H9 (cell line): ENCODE data around the gene SH3BP1. TPM values are rescaled to one million over a fixed set of nuclear protein-coding genes. Genes with fewer than 3 reads are reported as not detected.

Experiments used
- DNase-seq: peaks from one replicate; pipeline ENCODE4 v3.0.0-alpha.2; 2017
- H2AFZ ChIP-seq: one replicate; pipeline ENCODE4 v1.6.1; 2013; ENCODE audit warnings: mild to moderate bottlenecking, low read length, control low read depth, moderate library complexity
- H2AK5ac ChIP-seq: 2 replicates; pipeline ENCODE4 v1.6.1; 2013; ENCODE audit warnings: low read length, control low read depth, mixed read lengths; ENCODE audit not compliant: insufficient read length
- H2BK120ac ChIP-seq: one replicate; pipeline ENCODE4 v1.6.1; 2013; ENCODE audit warnings: low read depth, mild to moderate bottlenecking, low read length, control low read depth, inconsistent platforms; ENCODE audit not compliant: poor library complexity, severe bottlenecking
- H2BK12ac ChIP-seq: 2 replicates; pipeline ENCODE4 v1.6.1; 2013; ENCODE audit warnings: low read length, control low read depth, mixed read lengths, low read depth; ENCODE audit not compliant: insufficient read length
- H2BK15ac ChIP-seq: 2 replicates; pipeline ENCODE4 v1.6.1; 2013; ENCODE audit warnings: low read depth, low read length, control low read depth
- H2BK20ac ChIP-seq: one replicate; pipeline ENCODE4 v1.6.1; 2013; ENCODE audit warnings: low read depth, mild to moderate bottlenecking, low read length, control low read depth, inconsistent platforms; ENCODE audit not compliant: poor library complexity, severe bottlenecking
- H2BK5ac ChIP-seq: 2 replicates; pipeline ENCODE4 v1.6.1; 2013; ENCODE audit warnings: low read length, control low read depth, mixed read lengths; ENCODE audit not compliant: insufficient read length
- H3K14ac ChIP-seq: 2 replicates; pipeline ENCODE4 v1.6.1; 2013; ENCODE audit warnings: low read length, control low read depth; ENCODE audit not compliant: insufficient read depth
- H3K18ac ChIP-seq: 2 replicates; pipeline ENCODE4 v1.6.1; 2013; ENCODE audit warnings: low read depth, mild to moderate bottlenecking, mixed read lengths, low read length, control low read depth; ENCODE audit not compliant: insufficient read length
- H3K23ac ChIP-seq: 2 replicates; pipeline ENCODE4 v1.6.1; 2013; ENCODE audit warnings: low read length, control low read depth, mixed read lengths, low read depth; ENCODE audit not compliant: insufficient read length
- H3K23me2 ChIP-seq: 2 replicates; pipeline ENCODE4 v1.6.1; 2013; ENCODE audit warnings: low read depth, mild to moderate bottlenecking, mixed read lengths, low read length, control low read depth; ENCODE audit not compliant: insufficient read length, poor library complexity, severe bottlenecking
- H3K27ac ChIP-seq: 2 replicates; pipeline ENCODE4 v1.5.1; 2013; ENCODE audit warnings: low read length, control low read depth, mixed read lengths, low read depth; ENCODE audit not compliant: insufficient read length
- H3K27me3 ChIP-seq: 2 replicates; pipeline ENCODE4 v1.6.1; 2013; ENCODE audit warnings: low read length, control low read depth, inconsistent platforms; ENCODE audit not compliant: insufficient read depth
- H3K4ac ChIP-seq: 2 replicates; pipeline ENCODE4 v1.6.1; 2013; ENCODE audit warnings: low read depth, mild to moderate bottlenecking, control low read depth, inconsistent platforms, low read length, moderate library complexity
- H3K4me1 ChIP-seq: 2 replicates; pipeline ENCODE4 v1.6.1; 2013; ENCODE audit warnings: low read length, control low read depth, inconsistent platforms; ENCODE audit not compliant: insufficient read depth
- H3K4me2 ChIP-seq: 2 replicates; pipeline ENCODE4 v1.6.1; 2013; ENCODE audit warnings: low read length, control low read depth, mixed read lengths; ENCODE audit not compliant: insufficient read length, insufficient read depth
- H3K56ac ChIP-seq: 2 replicates; pipeline ENCODE4 v1.6.1; 2013; ENCODE audit warnings: low read depth, mild to moderate bottlenecking, mixed read lengths, low read length, control low read depth; ENCODE audit not compliant: insufficient read length
- H3K79me1 ChIP-seq: 2 replicates; pipeline ENCODE4 v1.6.1; 2013; ENCODE audit warnings: low read depth, mild to moderate bottlenecking, moderate library complexity, low read length, control low read depth, inconsistent platforms; ENCODE audit not compliant: insufficient read depth, poor library complexity, severe bottlenecking
- H3K79me2 ChIP-seq: 2 replicates; pipeline ENCODE4 v1.6.1; 2013; ENCODE audit warnings: low read length, control low read depth, inconsistent platforms; ENCODE audit not compliant: insufficient read depth
- H3K9ac ChIP-seq: 2 replicates; pipeline ENCODE4 v1.6.1; 2013; ENCODE audit warnings: low read length, control low read depth, mixed read lengths; ENCODE audit not compliant: insufficient read length; ENCODE audit errors: extremely low read depth
- H3K9me3 ChIP-seq: one replicate; pipeline ENCODE4 v1.6.1; 2013; ENCODE audit warnings: low read depth, low read length, inconsistent platforms; ENCODE audit not compliant: control insufficient read depth
- H3T11ph ChIP-seq: one replicate; pipeline ENCODE4 v1.6.1; 2013; ENCODE audit warnings: mild to moderate bottlenecking, low read length, control low read depth, inconsistent platforms
- H4K20me1 ChIP-seq: one replicate; pipeline ENCODE4 v1.6.1; 2013; ENCODE audit not compliant: control insufficient read depth, insufficient read length, insufficient read depth
- H4K5ac ChIP-seq: 2 replicates; pipeline ENCODE4 v1.6.1; 2013; ENCODE audit warnings: low read depth, mild to moderate bottlenecking, mixed read lengths, low read length, control low read depth; ENCODE audit not compliant: insufficient read length
- H4K8ac ChIP-seq: replicated peaks from 2 replicates; pipeline ENCODE4 v1.6.1; 2013; ENCODE audit warnings: low read length, control low read depth, mixed read lengths, low read depth; ENCODE audit not compliant: insufficient read length
- H4K91ac ChIP-seq: 2 replicates; pipeline ENCODE4 v1.6.1; 2013; ENCODE audit warnings: low read depth, mild to moderate bottlenecking, moderate library complexity, mixed read lengths, low read length, control low read depth; ENCODE audit not compliant: insufficient read length
- H3K27ac Mint-ChIP-seq, 3 experiments: 2 replicates in 2 of 3; 3 replicates in 1 of 3; pipeline ENCODE4 v1.8.0; 2020 to 2021; ENCODE audit warnings: mixed read lengths in 3 of 3, mild to moderate bottlenecking in 1 of 3, moderate library complexity in 1 of 3
- H3K27me3 Mint-ChIP-seq: 2 replicates; pipeline ENCODE4 v1.8.0; 2021; ENCODE audit warnings: low read depth, mild to moderate bottlenecking, moderate library complexity, mixed read lengths
- H3K36me3 Mint-ChIP-seq, 3 experiments: 2 replicates in 2 of 3; 3 replicates in 1 of 3; pipeline ENCODE4 v1.8.0; 2020 to 2021; ENCODE audit warnings: low read depth in 3 of 3, mixed read lengths in 3 of 3; ENCODE audit not compliant: insufficient read depth in 1 of 3
- H3K4me1 Mint-ChIP-seq, 2 experiments: 2 replicates each; pipeline ENCODE4 v1.8.0; 2020; ENCODE audit warnings: mixed read lengths in 2 of 2
- H3K4me3 Mint-ChIP-seq, 2 experiments: 2 replicates in 1 of 2; 3 replicates in 1 of 2; pipeline ENCODE4 v1.8.0; 2020 to 2021; ENCODE audit warnings: mild to moderate bottlenecking in 2 of 2, mixed read lengths in 2 of 2, moderate library complexity in 1 of 2
- H3K9me3 Mint-ChIP-seq, 2 experiments: 2 replicates in 1 of 2; 3 replicates in 1 of 2; pipeline ENCODE4 v1.8.0; 2020; ENCODE audit warnings: mild to moderate bottlenecking in 2 of 2, mixed read lengths in 2 of 2, moderate library complexity in 1 of 2
- WGBS: extraction: QIAGEN DNeasy Blood & Tissue Kit; methylation state at CpG from one replicate; pipeline ENCODE4 v1.1.7; 2013; ENCODE audit warnings: missing lambda C conversion rate, low lambda C conversion rate, mixed read lengths; ENCODE audit not compliant: insufficient read length; ENCODE audit errors: extremely low coverage; 5-methylcytosine and 5-hydroxymethylcytosine counted together
- total RNA-seq: library from RNA; stranded (reverse); gene quantifications from 2 replicates; pipeline ENCODE4 v1.2.1, GENCODE V29; 2021
- TF ChIP-seq, protein P1 (sequence below): fragments of 200-600 bp; sonication (generic); conservative IDR thresholded peaks from 3 replicates; pipeline ENCODE4 v1.8.0; 2021; ENCODE audit warnings: antibody characterized with exemption, mild to moderate bottlenecking

SH3BP1 gene
- total RNA-seq, 1 experiment from 2014 or later = 33.6 TPM

DNA sequence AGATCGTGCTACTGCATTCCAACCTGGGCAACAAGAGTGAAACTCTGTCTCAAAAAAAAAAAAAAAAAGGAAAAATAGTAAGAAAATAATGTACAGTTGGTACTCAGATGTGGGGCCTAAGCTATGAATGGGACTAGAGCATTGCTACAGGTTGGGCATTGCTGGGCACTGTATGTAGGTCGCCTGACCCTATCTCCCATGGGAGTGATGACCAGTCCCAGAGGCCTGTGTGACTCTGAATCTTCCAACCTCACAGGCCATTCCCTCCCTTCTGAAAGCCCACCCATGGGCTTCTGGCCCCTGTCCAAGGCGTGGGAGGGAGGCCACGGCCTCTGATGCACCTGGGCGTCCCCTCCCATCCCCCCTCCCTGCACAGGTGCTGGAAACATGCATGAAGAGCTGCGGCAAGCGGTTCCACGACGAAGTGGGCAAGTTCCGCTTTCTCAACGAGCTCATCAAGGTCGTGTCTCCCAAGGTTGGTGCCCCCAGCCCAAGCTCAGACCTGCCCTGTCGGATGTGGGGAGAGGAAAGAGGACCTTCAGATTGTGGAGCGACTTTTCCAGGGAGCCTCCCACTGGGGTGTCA is 21.3 kb upstream of the SH3BP1 start:
- Histone ChIP-seq H3K27ac (no peak overlapping the region), H4K91ac (no peak overlapping the region), H3K56ac (no peak overlapping the region), H2BK15ac (no peak overlapping the region), H3K4me2 (no peak overlapping the region), H3T11ph (no peak overlapping the region), H3K23me2 (no peaks in the 10 kb centered on the region), H2AFZ (no peak overlapping the region), H2BK120ac (no peak overlapping the region), H3K9ac (no peak overlapping the region), H2BK12ac (no peak overlapping the region), H3K27me3 (no peaks in the 10 kb centered on the region), H3K14ac (no peak overlapping the region), H3K18ac (no peak overlapping the region), H4K8ac (no peak overlapping the region), H3K23ac (no peak overlapping the region), H4K5ac (no peak overlapping the region), H3K79me1 (no peaks in the 10 kb centered on the region), H3K4ac (no peak overlapping the region), H2BK20ac (no peak overlapping the region), H2AK5ac (no peak overlapping the region), H2BK5ac (no peak overlapping the region), H4K20me1 (no peaks in the 10 kb centered on the region), H3K79me2 (no peaks in the 10 kb centered on the region), H3K9me3 (no peaks in the 10 kb centered on the region), H3K4me1 (no peaks in the 10 kb centered on the region)
- no peak for DNase-seq
- Mint-ChIP-seq H3K4me3 (no peak overlapping the region), H3K36me3 (peaks cover 10 to 48% (median 48%) of the 10 kb centered on the region in 3 experiments; a peak in 6 of 7 replicates), H3K9me3 (no peaks in the 10 kb centered on the region), H3K27me3 (no peaks in the 10 kb centered on the region; the same call in 1 of the 2 replicates), H3K4me1 (no peaks in the 10 kb centered on the region), H3K27ac (no peak overlapping the region)
- WGBS = no CpG with 5 or more reads among the region's 14 CpGs
- TF ChIP-seq, protein P1, sequence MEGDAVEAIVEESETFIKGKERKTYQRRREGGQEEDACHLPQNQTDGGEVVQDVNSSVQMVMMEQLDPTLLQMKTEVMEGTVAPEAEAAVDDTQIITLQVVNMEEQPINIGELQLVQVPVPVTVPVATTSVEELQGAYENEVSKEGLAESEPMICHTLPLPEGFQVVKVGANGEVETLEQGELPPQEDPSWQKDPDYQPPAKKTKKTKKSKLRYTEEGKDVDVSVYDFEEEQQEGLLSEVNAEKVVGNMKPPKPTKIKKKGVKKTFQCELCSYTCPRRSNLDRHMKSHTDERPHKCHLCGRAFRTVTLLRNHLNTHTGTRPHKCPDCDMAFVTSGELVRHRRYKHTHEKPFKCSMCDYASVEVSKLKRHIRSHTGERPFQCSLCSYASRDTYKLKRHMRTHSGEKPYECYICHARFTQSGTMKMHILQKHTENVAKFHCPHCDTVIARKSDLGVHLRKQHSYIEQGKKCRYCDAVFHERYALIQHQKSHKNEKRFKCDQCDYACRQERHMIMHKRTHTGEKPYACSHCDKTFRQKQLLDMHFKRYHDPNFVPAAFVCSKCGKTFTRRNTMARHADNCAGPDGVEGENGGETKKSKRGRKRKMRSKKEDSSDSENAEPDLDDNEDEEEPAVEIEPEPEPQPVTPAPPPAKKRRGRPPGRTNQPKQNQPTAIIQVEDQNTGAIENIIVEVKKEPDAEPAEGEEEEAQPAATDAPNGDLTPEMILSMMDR = no peak
